Nephron progenitor cell (in vitro differentiated cells): ENCODE measurements around the gene ELOB.
A peak's percentile ranks its signal among the peaks of the same experiment; 100 is the strongest.

Source experiments
- DNase-seq: peaks from one replicate; pipeline ENCODE4 v3.0.0; 2021
- H3K27ac Mint-ChIP-seq: 2 replicates; pipeline ENCODE4 v1.8.0; 2021; ENCODE audit warnings: mild to moderate bottlenecking, moderate library complexity, mixed read lengths
- H3K27me3 Mint-ChIP-seq: 2 replicates; pipeline ENCODE4 v1.8.0; 2021; ENCODE audit warnings: mild to moderate bottlenecking, low read depth, mixed read lengths; ENCODE audit not compliant: poor library complexity
- H3K36me3 Mint-ChIP-seq: 2 replicates; pipeline ENCODE4 v1.8.0; 2021; ENCODE audit warnings: low read depth, mixed read lengths
- H3K4me1 Mint-ChIP-seq: 2 replicates; pipeline ENCODE4 v1.8.0; 2021; ENCODE audit warnings: mixed read lengths
- H3K4me3 Mint-ChIP-seq: 2 replicates; pipeline ENCODE4 v1.8.0; 2021; ENCODE audit warnings: mild to moderate bottlenecking, moderate library complexity, mixed read lengths
- H3K9me3 Mint-ChIP-seq: 2 replicates; pipeline ENCODE4 v1.8.0; 2021; ENCODE audit warnings: mild to moderate bottlenecking, moderate library complexity, mixed read lengths
- CTCF ChIP-seq: fragments of 200-600 bp; sonication (generic); IDR thresholded peaks from 2 replicates; pipeline ENCODE4 v1.5.0; 2021; ENCODE audit warnings: antibody characterized with exemption

Gene ELOB

GRCh38 chr16:2743007-2743810 is 33.9 kb downstream of the ELOB start:
- Mint-ChIP-seq H3K27me3 (peaks cover 6% of the 10 kb centered on the region), H3K27ac (no peak overlapping the region), H3K4me1 (peaks cover 42% of the 10 kb centered on the region), H3K4me3 (no peak overlapping the region), H3K9me3 (no peaks in the 10 kb centered on the region), H3K36me3 (no peaks in the 10 kb centered on the region)
- DNase-seq: no peak
- no peak for TF ChIP-seq CTCF

GRCh38 chr16:2742323-2743006 is 34.6 kb downstream of the ELOB start:
- H3K4me1 Mint-ChIP-seq: peaks cover 44% of the 10 kb centered on the region
- H3K27me3 Mint-ChIP-seq: peaks cover 6% of the 10 kb centered on the region
- no peak overlapping the region for H3K27ac Mint-ChIP-seq
- no peak for TF ChIP-seq CTCF
- no peaks in the 10 kb centered on the region for H3K9me3 Mint-ChIP-seq
- H3K36me3 Mint-ChIP-seq: no peaks in the 10 kb centered on the region
- DNase-seq: no peak
- no peak overlapping the region for H3K4me3 Mint-ChIP-seq

GRCh38 chr16:2741168-2741567 is 35.9 kb downstream of the ELOB start:
- Mint-ChIP-seq H3K9me3 (no peaks in the 10 kb centered on the region), H3K27me3 (peaks cover 6% of the 10 kb centered on the region), H3K4me1 (peaks cover 57% of the 10 kb centered on the region), H3K4me3 (no peak overlapping the region), H3K36me3 (no peaks in the 10 kb centered on the region), H3K27ac (no peak overlapping the region)
- no peak for TF ChIP-seq CTCF
- DNase-seq: no peak

- H3K27ac Mint-ChIP-seq: peak overlapping the region; percentile 82
- TF ChIP-seq CTCF: no peak
- peaks cover 54% of the 10 kb centered on the region for H3K4me1 Mint-ChIP-seq
- H3K36me3 Mint-ChIP-seq: no peaks in the 10 kb centered on the region
- no peak overlapping the region for H3K4me3 Mint-ChIP-seq
- H3K9me3 Mint-ChIP-seq: no peaks in the 10 kb centered on the region
- DNase-seq: no peak
- peaks cover 5% of the 10 kb centered on the region for H3K27me3 Mint-ChIP-seq
These were observed 36.6 kb downstream of the ELOB start for GRCh38 chr16:2740476-2740875.

GRCh38 chr16:2739625-2740430 is 37.3 kb downstream of the ELOB start:
- Mint-ChIP-seq H3K4me1 (peaks cover 50% of the 10 kb centered on the region), H3K27me3 (peaks cover 3% of the 10 kb centered on the region), H3K36me3 (no peaks in the 10 kb centered on the region), H3K27ac (no peak overlapping the region), H3K9me3 (no peaks in the 10 kb centered on the region), H3K4me3 (no peak overlapping the region)
- DNase-seq: no peak
- TF ChIP-seq CTCF: no peak
